Activated naive CD4-positive, alpha-beta T cell treated with anti-CD3 and anti-CD28 coated beads, Interleukin-2, amount 10 ng/mL, durations not matched to agents 7 days and 5 days (primary cell): ENCODE measurements around the gene SPATA32.

Experiments used
- CTCF ChIA-PET: fragments of 350-600 bp; sonication (Branson Sonifier 250); formaldehyde crosslinking; loops from one replicate; lab custom pipeline; 2021; ENCODE audit warnings: antibody characterized with exemption; lab: Charles Lee
- DNase-seq: peaks from one replicate; pipeline ENCODE4 v3.0.0-alpha.2; 2020
- H3K27ac Mint-ChIP-seq: one replicate; pipeline ENCODE4 v1.8.0; 2021; ENCODE audit warnings: mild to moderate bottlenecking, moderate library complexity, mixed read lengths
- H3K27me3 Mint-ChIP-seq: one replicate; pipeline ENCODE4 v1.8.0; 2021; ENCODE audit warnings: mild to moderate bottlenecking, mixed read lengths
- H3K36me3 Mint-ChIP-seq: one replicate; pipeline ENCODE4 v1.8.0; 2021; ENCODE audit warnings: mixed read lengths
- H3K4me1 Mint-ChIP-seq: one replicate; pipeline ENCODE4 v1.8.0; 2021; ENCODE audit warnings: mixed read lengths
- H3K4me3 Mint-ChIP-seq: one replicate; pipeline ENCODE4 v1.8.0; 2021; ENCODE audit warnings: mild to moderate bottlenecking, moderate library complexity, mixed read lengths
- H3K9me3 Mint-ChIP-seq: one replicate; pipeline ENCODE4 v1.8.0; 2021; ENCODE audit warnings: mixed read lengths

The SPATA32 gene

DNA sequence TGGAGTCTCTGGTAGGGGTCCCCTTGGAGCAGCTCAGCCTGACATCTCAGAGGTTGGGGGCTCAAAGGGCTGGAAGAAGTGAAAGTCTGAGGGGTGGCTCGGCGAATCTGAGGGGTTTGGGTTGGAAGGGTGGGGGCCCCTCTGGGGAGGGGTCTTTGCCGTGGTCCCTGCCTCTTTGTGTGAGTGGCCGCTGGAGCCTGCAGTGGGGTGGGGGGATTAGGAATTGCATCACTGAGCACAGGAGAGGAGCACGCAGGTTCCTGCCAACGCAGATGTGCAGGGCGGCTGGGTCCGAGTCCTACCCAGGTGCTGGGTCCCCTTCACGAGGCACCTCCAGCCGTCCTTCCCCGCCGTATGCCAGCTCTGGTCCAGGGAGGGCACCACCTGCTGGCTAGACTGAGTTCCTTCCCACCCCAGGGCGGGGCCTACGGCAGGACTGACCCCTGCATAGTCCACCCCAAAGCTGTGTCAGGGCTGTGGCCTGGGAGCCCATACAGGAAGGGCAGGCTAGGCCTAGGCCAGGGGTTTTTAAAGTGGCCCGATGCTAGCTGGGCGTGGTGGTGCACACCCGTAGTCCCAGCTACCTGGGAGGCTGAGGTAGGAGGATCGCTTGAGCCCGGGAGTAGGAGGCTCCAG is 30.3 kb downstream of the SPATA32 start:
- Mint-ChIP-seq H3K9me3 (no peaks in the 10 kb centered on the region), H3K27me3 (no peaks in the 10 kb centered on the region), H3K27ac (peak overlapping the region; percentile 53), H3K4me3 (no peak overlapping the region), H3K36me3 (peaks cover 41% of the 10 kb centered on the region), H3K4me1 (peaks cover 91% of the 10 kb centered on the region)
- CTCF ChIA-PET: interaction anchor here (0.6 to 10.3 kb wide), 9 partner anchors 11 to 97 kb away, joined by 3 to 276 read pairs (median 4); partner anchors contain the start of genes ACBD4 and FMNL1
- peak; percentile 27 for DNase-seq

DNA sequence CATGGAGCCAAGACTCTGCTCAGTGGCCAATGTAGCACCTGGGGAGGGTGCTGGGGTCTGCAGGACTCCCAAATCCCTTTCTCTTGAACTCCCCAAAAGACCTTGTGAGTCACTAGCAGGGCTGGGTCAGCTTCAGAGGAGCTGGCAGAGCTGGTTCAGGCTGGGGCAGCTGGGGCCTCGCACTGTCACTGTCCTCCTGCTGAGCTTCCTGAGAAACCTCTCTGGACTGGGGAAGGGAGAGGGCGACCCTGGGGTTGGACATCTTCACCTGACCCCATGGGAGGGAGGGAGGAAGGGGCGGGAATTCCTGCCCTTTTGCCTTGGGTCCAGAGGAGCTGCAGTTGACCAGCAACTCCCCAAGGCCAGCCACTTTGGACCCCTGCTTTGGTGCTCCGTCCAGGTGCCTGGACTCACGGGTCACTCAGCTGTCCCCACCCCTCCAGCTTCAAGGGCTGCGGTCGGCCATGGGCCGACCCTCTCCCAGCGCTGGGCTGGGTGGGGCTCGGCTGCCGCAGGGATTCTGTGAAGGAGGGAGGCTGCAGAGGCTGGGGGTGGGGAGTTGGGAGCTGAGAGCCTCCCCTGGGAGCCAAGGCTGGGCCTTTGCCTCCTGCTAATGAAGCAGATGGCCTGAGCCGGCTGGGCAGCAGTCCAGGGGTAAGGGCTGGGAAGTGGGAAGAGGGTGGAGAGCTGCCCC is 31.0 kb downstream of the SPATA32 start:
- peak; percentile 22 for DNase-seq
- peak overlapping the region; percentile 43 for H3K4me3 Mint-ChIP-seq
- H3K36me3 Mint-ChIP-seq: peaks cover 46% of the 10 kb centered on the region
- H3K4me1 Mint-ChIP-seq: peaks cover 97% of the 10 kb centered on the region
- peak overlapping the region; percentile 99 for H3K27ac Mint-ChIP-seq
- H3K27me3 Mint-ChIP-seq: no peaks in the 10 kb centered on the region
- no peaks in the 10 kb centered on the region for H3K9me3 Mint-ChIP-seq
- CTCF ChIA-PET: interaction anchor here (0.6 to 10.3 kb wide), 7 partner anchors 11 to 96 kb away, joined by 3 to 276 read pairs (median 5); partner anchors contain the start of genes ACBD4 and FMNL1

DNA sequence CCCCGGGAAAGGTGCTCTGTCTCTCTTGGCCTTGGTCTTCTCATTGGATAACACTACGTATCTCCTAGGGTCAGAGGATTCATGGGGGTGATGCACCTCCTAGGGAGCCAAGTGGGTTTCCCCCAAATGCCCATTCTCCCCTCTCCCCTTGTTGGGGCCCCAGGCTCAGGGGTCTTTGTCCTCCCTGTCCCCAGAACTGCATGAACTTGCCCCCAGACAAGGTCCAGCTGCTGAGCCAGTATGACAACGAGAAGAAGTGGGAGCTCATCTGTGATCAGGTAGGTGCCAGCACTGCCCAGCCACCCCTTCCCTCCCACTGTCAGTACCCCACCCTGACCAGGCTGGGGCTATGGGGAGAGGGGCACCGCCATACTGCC is 31.5 kb downstream of the SPATA32 start:
- CTCF ChIA-PET: interaction anchor here (1.4 to 10.3 kb wide), 5 partner anchors 10 to 95 kb away, joined by 4 to 276 read pairs (median 7); partner anchors contain the start of genes ACBD4 and FMNL1
- Mint-ChIP-seq H3K9me3 (no peaks in the 10 kb centered on the region), H3K27me3 (no peaks in the 10 kb centered on the region), H3K27ac (peak overlapping the region; percentile 99), H3K4me1 (peaks cover 94% of the 10 kb centered on the region), H3K36me3 (peaks cover 45% of the 10 kb centered on the region), H3K4me3 (peak overlapping the region; percentile 43)
- DNase-seq: no peak

DNA sequence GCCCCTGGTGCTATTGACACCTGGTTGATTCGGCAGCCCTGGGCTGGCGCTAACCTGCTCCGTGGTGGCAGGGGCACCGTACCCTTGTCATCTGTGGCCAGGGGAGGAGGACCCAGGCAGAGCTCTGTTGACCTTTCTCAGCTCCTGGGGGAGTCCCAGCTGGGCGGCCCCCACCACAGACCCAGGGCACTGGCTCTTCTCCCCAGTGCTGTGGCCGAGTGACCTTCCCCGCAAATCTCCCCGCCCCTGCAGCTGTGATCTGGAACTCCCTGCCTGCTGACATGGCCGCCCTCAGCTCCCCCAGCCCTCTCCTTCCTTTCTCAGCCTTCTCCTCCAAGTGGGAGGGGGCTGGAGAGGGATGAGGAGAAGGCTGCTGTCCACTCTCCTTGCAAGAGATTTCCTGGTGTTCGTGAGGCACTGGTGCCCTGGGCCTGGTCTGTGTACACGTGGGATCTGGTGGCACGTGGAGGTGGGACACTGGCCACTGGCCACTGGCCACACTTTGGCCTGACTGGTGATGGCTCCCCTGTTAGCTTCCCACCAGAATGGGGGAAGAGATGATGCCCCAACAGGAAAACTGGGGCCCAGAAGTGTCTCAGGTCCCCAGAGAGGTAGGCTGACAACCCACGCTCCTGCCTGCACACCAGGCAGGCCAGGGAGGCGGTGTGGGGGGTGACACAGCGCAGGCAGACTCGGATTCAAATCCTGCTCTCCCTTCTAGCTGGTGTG is 32.0 kb downstream of the SPATA32 start:
- Mint-ChIP-seq H3K4me1 (peaks cover 94% of the 10 kb centered on the region), H3K36me3 (peaks cover 45% of the 10 kb centered on the region), H3K27ac (peak overlapping the region; percentile 99)

DNA sequence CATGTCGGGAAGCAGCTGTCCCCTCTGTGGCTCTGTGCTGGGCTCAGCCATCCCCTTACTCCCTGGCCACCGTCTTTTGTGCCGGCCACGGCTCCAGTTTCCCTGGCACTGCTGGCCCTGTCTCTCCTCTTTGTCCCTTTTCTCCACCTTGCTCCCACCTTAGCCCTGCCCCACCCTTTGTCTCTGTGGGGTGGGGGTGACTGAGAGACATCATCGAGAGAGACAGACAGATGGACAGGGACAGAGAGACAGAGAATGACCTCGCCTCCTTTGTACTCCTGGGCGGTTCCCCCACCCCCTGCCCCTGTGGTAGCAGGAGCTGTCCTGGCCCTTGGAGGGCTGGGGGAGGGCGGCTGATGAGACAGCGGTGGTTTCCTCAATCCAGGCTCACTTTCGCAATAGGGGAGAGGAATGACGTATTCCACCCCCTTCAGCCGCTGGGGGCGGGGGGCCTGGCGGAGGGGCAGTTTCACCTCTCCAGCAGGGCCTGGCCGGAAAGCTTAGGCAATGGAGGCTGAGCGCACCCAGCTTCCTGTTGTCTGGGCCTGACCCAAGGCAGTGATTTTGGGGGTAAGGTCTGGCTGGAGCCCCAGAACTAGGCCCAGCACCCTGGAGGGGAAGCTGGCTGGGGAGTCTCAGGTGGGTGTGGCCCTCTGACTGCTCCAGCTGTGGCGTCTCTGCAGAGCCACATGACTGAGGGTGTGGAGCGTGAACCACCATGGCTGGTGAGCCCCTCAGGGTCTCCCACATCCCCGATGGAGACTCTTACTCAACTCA is 32.9 kb downstream of the SPATA32 start:
- Mint-ChIP-seq H3K4me3 (peak overlapping the region; percentile 100), H3K36me3 (peaks cover 50% of the 10 kb centered on the region), H3K27ac (peak overlapping the region; percentile 99), H3K27me3 (no peaks in the 10 kb centered on the region), H3K4me1 (peaks cover 89% of the 10 kb centered on the region), H3K9me3 (no peaks in the 10 kb centered on the region)
- peak; percentile 85 for DNase-seq
- CTCF ChIA-PET: interaction anchor here (0.8 to 10.3 kb wide), 7 partner anchors 9 to 157 kb away, joined by 3 to 276 read pairs (median 4); partner anchors contain the start of genes ACBD4 and FMNL1

More for the DNA sequence above, 32.0 kb downstream of the SPATA32 start:
- Mint-ChIP-seq H3K27me3 (no peaks in the 10 kb centered on the region), H3K4me3 (peak overlapping the region; percentile 100), H3K9me3 (no peaks in the 10 kb centered on the region)
- no peak for DNase-seq
- CTCF ChIA-PET: interaction anchor here (0.8 to 10.3 kb wide), 5 partner anchors 9 to 95 kb away, joined by 3 to 276 read pairs (median 7); partner anchors contain the start of genes ACBD4 and FMNL1

DNA sequence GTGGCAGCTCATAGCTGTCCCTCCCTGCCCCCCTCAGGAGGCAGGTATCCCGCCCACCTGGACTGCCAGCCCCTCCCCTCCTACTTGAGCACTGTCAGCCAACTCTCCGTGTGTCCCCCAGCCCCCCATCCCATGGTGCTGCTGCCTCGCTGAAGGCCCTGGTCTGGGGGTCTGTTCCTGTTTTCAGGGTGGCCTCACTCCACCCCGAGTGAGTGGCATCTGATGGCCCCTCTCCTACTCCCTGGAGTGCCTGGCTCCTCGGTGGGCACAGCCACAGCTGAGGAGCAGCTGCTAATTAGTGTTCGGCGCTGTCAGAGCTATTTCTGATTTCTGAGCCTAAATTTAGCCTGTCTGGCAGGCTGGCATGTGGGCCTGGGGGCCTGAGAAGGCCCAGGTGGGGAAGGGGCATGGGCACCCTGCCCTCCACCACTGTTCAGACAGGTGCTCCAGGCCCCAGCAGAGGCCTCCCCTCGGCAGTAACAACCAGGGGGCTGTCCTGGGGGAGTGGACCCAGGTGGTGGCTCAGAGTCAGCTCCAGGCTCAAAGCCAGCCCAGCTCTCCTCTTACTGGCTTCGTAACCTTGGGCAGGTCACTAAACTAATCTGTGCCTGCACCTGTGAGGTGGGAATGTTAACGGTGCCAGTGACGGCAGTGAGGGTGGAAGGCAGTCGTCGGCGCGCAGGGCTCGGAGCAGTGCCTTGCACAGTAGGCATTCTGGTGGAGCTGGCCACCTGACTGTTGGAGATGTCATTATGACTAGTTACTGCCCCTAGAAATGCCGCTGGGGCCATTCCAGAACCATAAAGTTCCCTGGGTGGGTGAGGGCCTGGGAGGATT is 33.8 kb downstream of the SPATA32 start:
- H3K36me3 Mint-ChIP-seq: peaks cover 53% of the 10 kb centered on the region
- peak overlapping the region; percentile 100 for H3K4me3 Mint-ChIP-seq
- peak overlapping the region; percentile 99 for H3K27ac Mint-ChIP-seq
- no peaks in the 10 kb centered on the region for H3K27me3 Mint-ChIP-seq
- no peak for DNase-seq
- CTCF ChIA-PET: interaction anchor here (1.0 to 10.3 kb wide), 6 partner anchors 8 to 158 kb away, joined by 3 to 276 read pairs (median 4); partner anchors contain the start of genes ACBD4 and FMNL1
- peaks cover 82% of the 10 kb centered on the region for H3K4me1 Mint-ChIP-seq
- H3K9me3 Mint-ChIP-seq: no peaks in the 10 kb centered on the region

DNA sequence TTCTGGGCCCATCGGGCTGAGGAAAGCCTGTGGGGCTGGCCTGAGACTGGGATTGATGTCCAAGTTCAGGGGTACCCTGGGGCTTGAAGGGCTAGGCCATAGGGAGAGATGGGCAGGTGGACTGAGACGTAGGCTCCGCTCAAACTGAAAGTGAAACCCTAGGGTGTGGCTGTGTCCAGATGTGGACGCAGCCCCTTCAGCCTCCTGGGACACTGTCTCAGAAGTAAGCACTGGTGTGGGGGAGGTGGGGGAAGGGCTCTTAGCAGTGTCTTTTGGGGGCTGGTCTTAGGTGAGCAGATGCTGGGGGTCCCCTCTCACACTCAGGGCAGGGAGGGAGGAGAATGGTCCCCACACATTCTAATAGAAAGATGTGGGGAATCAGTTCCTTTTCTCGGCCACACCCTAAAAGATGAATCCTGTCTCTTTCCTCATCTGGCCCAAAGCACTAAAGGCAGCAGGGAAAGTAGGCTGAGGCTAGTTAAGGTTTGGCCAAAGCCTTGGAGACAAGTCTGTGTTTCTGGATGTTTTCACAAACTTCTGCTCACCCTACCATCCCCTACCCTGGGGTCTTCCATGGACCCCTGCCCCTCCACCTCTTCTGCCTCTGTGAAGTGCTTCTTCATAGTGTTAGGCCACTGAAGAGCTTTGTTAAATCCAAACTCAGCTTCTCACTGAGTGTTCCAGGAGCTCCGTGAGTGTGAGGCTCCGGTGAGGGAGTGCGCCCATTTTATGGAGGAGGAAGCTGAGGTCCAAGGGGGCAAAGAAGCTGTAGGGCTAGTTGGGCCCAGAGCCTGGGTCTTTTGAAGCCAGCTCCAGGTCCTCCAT is 34.6 kb downstream of the SPATA32 start:
- peaks cover 74% of the 10 kb centered on the region for H3K4me1 Mint-ChIP-seq
- peaks cover 55% of the 10 kb centered on the region for H3K36me3 Mint-ChIP-seq
- DNase-seq: no peak
- CTCF ChIA-PET: interaction anchor here (1.0 to 10.3 kb wide), 6 partner anchors 7 to 159 kb away, joined by 3 to 276 read pairs (median 6); partner anchors contain the start of genes ACBD4 and FMNL1
- H3K27ac Mint-ChIP-seq: peak overlapping the region; percentile 99
- no peaks in the 10 kb centered on the region for H3K9me3 Mint-ChIP-seq
- peak overlapping the region; percentile 100 for H3K4me3 Mint-ChIP-seq
- H3K27me3 Mint-ChIP-seq: no peaks in the 10 kb centered on the region

DNA sequence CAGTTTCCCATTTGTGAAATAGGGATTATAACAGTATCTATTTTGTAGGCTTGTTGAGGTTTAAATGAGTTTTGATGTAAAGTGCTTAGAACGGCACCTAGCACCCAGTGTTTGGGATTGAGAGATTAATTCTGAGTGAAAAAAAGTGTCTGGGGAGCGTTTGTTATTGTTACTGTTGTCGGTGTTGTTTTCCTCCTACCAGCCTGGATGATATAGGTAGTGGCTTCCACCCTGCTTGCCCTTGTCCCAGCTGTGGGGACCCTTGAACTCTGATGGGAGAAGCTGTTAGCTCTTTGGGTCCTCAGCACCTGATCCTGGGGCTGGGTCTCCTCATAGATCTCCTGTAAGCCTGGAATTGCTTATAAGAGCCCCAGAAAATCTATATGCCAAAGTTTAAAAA is 35.3 kb downstream of the SPATA32 start:
- Mint-ChIP-seq H3K36me3 (peaks cover 47% of the 10 kb centered on the region), H3K9me3 (no peaks in the 10 kb centered on the region), H3K27ac (peak overlapping the region; percentile 99), H3K4me3 (peak overlapping the region; percentile 100), H3K4me1 (peaks cover 67% of the 10 kb centered on the region), H3K27me3 (no peaks in the 10 kb centered on the region)
- CTCF ChIA-PET: interaction anchor here (0.8 to 3.0 kb wide), 4 partner anchors 9 to 158 kb away, joined by 3 to 25 read pairs (median 4); no protein-coding TSS in a partner anchor
- DNase-seq: no peak

DNA sequence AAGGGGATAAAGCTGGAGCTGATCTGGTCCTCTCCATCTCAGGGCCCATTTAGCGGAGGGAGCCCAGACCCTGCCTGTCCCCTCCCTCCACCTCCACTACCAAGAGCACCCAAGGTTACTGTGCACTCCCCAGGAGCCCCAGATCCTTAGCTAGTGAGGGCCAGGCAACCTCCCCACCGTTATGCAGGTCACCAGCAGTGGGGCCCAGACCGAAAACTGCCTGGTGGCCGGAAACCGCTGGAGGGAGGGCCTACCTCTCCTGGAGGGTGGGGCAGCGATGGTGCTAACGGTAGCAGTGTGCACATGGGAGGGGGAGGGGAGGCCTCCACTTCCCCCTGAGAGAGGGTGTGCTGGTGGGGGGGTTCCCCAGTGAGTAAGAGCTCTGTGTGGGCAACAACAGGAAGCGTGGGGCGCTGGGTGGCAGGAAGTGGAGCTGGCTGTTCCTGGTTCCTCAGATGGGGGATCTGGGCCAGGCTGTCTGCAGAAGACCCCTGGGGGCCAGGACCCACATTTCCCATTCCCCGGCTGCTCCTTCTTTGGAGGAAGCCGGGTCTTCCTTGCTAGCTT is 35.8 kb downstream of the SPATA32 start:
- CTCF ChIA-PET: interaction anchor here (0.8 to 3.0 kb wide), 4 partner anchors 10 to 159 kb away, joined by 3 to 25 read pairs (median 4); no protein-coding TSS in a partner anchor
- no peaks in the 10 kb centered on the region for H3K9me3 Mint-ChIP-seq
- H3K27me3 Mint-ChIP-seq: no peaks in the 10 kb centered on the region
- H3K4me3 Mint-ChIP-seq: peak overlapping the region; percentile 100
- peak overlapping the region; percentile 99 for H3K27ac Mint-ChIP-seq
- H3K4me1 Mint-ChIP-seq: peaks cover 62% of the 10 kb centered on the region
- H3K36me3 Mint-ChIP-seq: peaks cover 46% of the 10 kb centered on the region
- DNase-seq: peak; percentile 98

DNA sequence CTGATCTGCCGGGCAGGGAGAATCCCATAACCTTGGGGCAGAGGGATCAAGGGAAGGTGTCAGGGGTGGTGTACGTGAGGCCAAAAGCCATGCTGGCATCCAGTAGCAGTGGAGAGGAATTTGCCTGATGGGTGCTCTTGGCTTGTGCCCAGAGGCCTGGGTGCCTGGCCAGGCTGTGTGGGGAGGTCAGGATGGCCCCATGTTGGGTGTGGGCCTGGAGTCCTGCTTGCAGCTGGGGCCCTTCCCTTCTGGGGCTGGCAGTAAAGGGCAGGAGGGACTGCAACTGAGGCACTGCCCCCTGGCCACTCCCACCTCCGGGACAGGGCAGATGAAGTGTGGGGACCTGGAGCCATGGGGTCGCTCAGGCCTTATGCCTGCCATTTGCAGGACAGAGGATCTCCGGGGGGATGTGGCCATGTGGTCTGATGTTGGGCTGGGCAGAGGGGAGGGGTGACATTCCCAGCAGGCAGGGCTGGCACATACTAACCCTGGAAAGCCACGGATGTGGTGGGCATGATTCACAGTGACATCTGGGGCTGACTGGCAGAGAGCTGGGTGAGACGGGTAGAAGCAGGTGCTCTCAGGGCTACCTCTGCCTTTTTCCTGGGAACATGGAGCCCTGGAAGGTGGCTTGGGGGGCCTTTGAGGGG is 36.7 kb downstream of the SPATA32 start:
- no peak for DNase-seq
- CTCF ChIA-PET: interaction anchor here (1.2 to 3.0 kb wide), 3 partner anchors 10 to 160 kb away, joined by 4 to 25 read pairs (median 5); no protein-coding TSS in a partner anchor
- Mint-ChIP-seq H3K9me3 (no peaks in the 10 kb centered on the region), H3K4me1 (peaks cover 62% of the 10 kb centered on the region), H3K4me3 (peak overlapping the region; percentile 100), H3K27ac (peak overlapping the region; percentile 99), H3K36me3 (peaks cover 49% of the 10 kb centered on the region), H3K27me3 (no peaks in the 10 kb centered on the region)

DNA sequence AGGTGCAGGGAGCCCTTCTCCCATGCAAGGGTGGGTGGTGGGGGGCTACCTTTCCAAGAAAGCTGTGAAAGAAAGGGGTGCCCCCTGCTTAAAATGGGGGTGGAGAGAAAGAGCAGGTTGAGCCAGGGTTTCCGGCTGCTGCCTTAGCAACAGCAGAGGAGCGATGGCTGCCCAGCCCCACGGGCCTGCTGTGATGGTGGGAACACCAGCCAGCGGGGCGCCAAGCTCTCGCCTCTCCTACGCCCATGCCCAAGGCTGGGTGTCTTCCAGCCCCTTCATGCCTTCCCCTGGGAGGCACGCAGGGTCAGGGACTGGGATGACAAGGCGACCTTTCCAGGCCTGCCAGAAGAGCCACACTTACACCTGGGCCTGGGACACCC is 37.2 kb downstream of the SPATA32 start:
- DNase-seq: peak; percentile 58
- Mint-ChIP-seq H3K27ac (peak overlapping the region; percentile 99), H3K4me1 (peaks cover 62% of the 10 kb centered on the region), H3K9me3 (no peaks in the 10 kb centered on the region), H3K4me3 (peak overlapping the region; percentile 100), H3K27me3 (no peaks in the 10 kb centered on the region), H3K36me3 (peaks cover 54% of the 10 kb centered on the region)
- CTCF ChIA-PET: interaction anchor here (0.6 to 3.0 kb wide), 3 partner anchors 11 to 160 kb away, joined by 3 to 25 read pairs (median 5); no protein-coding TSS in a partner anchor
